ENCODE measurements around the gene MAGEA4.

The MAGEA4 gene

DNA sequence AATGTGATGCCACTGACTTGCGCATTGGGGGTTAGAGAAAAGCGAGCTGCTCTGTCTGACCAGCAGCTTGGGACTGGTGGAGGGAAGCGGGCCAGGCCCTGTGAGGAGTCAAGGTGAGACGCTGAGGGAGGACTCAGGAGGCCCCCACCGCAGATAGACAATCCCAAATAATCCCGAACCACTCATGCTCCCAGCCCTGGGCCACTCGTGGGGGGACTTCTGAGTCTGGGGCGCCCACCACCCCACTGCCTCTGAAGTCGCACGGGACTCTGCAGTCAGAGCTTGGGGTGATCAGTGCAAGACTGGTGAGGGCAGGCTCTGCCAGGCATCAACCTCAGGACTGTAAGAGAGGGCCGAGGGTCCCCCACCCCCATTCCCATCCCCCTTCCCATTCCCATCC lies 6.9 kb downstream of the MAGEA4 start:
- no peaks in the 10 kb centered on the region for H3K27me3 ChIP-seq (ENCODE audit: low read depth, low read length)
- TF ChIP-seq EZH2phosphoT487 (IDR thresholded peaks at IDR 0.05; ENCODE audit: low read depth) = no peak
- TF ChIP-seq, protein P1, sequence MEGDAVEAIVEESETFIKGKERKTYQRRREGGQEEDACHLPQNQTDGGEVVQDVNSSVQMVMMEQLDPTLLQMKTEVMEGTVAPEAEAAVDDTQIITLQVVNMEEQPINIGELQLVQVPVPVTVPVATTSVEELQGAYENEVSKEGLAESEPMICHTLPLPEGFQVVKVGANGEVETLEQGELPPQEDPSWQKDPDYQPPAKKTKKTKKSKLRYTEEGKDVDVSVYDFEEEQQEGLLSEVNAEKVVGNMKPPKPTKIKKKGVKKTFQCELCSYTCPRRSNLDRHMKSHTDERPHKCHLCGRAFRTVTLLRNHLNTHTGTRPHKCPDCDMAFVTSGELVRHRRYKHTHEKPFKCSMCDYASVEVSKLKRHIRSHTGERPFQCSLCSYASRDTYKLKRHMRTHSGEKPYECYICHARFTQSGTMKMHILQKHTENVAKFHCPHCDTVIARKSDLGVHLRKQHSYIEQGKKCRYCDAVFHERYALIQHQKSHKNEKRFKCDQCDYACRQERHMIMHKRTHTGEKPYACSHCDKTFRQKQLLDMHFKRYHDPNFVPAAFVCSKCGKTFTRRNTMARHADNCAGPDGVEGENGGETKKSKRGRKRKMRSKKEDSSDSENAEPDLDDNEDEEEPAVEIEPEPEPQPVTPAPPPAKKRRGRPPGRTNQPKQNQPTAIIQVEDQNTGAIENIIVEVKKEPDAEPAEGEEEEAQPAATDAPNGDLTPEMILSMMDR (IDR thresholded peaks at IDR 0.05; ENCODE audit: low read depth, low read length) = no peak
- no peak overlapping the region for H3K27ac ChIP-seq (ENCODE audit: low read length)
- no peaks in the 10 kb centered on the region for H3K79me2 ChIP-seq (ENCODE audit: low read length)
- no peak overlapping the region for H2AFZ ChIP-seq (ENCODE audit: low read depth, low read length)
- H3K4me2 ChIP-seq (ENCODE audit: low read length) = no peak overlapping the region
- H3K9ac ChIP-seq (ENCODE audit: low read length) = no peak overlapping the region
- no peaks in the 10 kb centered on the region for H3K4me1 ChIP-seq (ENCODE audit: low read length)
- no peaks in the 10 kb centered on the region for H4K20me1 ChIP-seq (ENCODE audit: insufficient read depth, low read length)
- no peaks in the 10 kb centered on the region for H3K9me3 ChIP-seq (ENCODE audit: insufficient read depth, low read length)
- H3K36me3 ChIP-seq (replicated peaks; ENCODE audit: low read depth, low read length) = no peaks in the 10 kb centered on the region
- no peak overlapping the region for H3K4me3 ChIP-seq (ENCODE audit: low read length)

DNA sequence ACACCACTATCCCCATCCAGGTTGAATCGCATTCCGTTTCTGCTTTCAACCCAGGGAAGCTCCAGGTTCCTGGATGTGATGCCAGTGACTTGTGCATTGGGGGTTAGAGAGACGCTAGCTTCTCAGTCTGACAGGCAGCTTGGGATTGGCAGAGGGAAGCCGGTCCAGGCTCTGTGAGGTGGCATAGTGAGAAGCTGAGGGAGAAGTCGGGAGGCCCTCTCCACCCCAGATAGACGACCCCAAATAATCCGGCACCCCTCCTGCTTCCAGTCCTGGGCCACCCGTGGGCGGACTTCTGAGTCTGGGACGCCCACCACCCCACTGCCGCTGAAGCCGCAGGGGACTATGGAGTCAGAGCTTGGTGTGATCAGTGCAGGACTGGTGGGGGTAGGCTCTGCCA lies 7.4 kb downstream of the MAGEA4 start:
- Histone ChIP-seq H3K4me1 (ENCODE audit: low read length) (no peaks in the 10 kb centered on the region), H3K9ac (ENCODE audit: low read length) (no peak overlapping the region), H2AFZ (ENCODE audit: low read depth, low read length) (no peak overlapping the region), H3K27ac (ENCODE audit: low read length) (no peak overlapping the region), H3K4me3 (ENCODE audit: low read length) (no peak overlapping the region), H3K79me2 (ENCODE audit: low read length) (no peaks in the 10 kb centered on the region), H3K9me3 (ENCODE audit: insufficient read depth, low read length) (no peaks in the 10 kb centered on the region), H3K27me3 (ENCODE audit: low read depth, low read length) (no peaks in the 10 kb centered on the region), H3K4me2 (ENCODE audit: low read length) (no peak overlapping the region), H4K20me1 (ENCODE audit: insufficient read depth, low read length) (no peaks in the 10 kb centered on the region), H3K36me3 (replicated peaks; ENCODE audit: low read depth, low read length) (no peaks in the 10 kb centered on the region)
- no peak for TF ChIP-seq EZH2phosphoT487 (IDR thresholded peaks at IDR 0.05; ENCODE audit: low read depth)
- TF ChIP-seq, protein P1 (IDR thresholded peaks at IDR 0.05; ENCODE audit: low read depth, low read length) = no peak

- Histone ChIP-seq H3K4me2 (ENCODE audit: low read length) (no peak overlapping the region), H3K27ac (ENCODE audit: low read length) (no peak overlapping the region)
Measured at GRCh38 chrX:151920530-151920929, 7.8 kb downstream of the MAGEA4 start.

DNA sequence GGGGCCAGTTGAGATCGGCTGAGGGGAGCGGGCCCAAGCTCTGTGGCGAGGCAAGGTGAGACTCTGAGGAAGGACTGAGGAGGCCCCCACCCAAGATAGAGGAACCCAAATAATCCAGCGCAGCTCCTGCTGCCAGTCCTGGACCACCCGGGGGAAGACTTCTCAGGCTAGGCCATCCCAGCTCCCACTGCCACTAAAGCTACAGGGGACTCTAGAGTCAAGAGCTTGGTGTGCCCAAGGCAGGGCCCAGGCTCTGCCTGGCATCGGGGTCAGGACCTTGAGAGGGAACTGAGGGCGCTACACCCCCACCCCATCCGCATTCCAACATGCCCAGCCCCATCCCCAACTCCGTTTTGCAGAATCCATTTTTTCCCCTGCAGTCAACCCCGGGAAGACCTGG lies 8.6 kb downstream of the MAGEA4 start:
- H3K36me3 ChIP-seq (replicated peaks; ENCODE audit: low read depth, low read length) = no peaks in the 10 kb centered on the region
- H3K79me2 ChIP-seq (ENCODE audit: low read length) = no peaks in the 10 kb centered on the region
- no peak overlapping the region for H3K27ac ChIP-seq (ENCODE audit: low read length)
- H3K9ac ChIP-seq (ENCODE audit: low read length) = no peak overlapping the region
- H3K9me3 ChIP-seq (ENCODE audit: insufficient read depth, low read length) = no peaks in the 10 kb centered on the region
- no peak overlapping the region for H2AFZ ChIP-seq (ENCODE audit: low read depth, low read length)
- no peak for TF ChIP-seq EZH2phosphoT487 (IDR thresholded peaks at IDR 0.05; ENCODE audit: low read depth)
- TF ChIP-seq, protein P1 (IDR thresholded peaks at IDR 0.05; ENCODE audit: low read depth, low read length) = no peak
- H3K27me3 ChIP-seq (ENCODE audit: low read depth, low read length) = no peaks in the 10 kb centered on the region
- H3K4me2 ChIP-seq (ENCODE audit: low read length) = no peak overlapping the region
- H4K20me1 ChIP-seq (ENCODE audit: insufficient read depth, low read length) = no peaks in the 10 kb centered on the region
- H3K4me3 ChIP-seq (ENCODE audit: low read length) = no peak overlapping the region
- no peaks in the 10 kb centered on the region for H3K4me1 ChIP-seq (ENCODE audit: low read length)

More at GRCh38 chrX:151920530-151920929, 7.8 kb downstream of the MAGEA4 start:
- Histone ChIP-seq H3K36me3 (replicated peaks; ENCODE audit: low read depth, low read length) (no peaks in the 10 kb centered on the region), H3K27me3 (ENCODE audit: low read depth, low read length) (no peaks in the 10 kb centered on the region), H3K79me2 (ENCODE audit: low read length) (no peaks in the 10 kb centered on the region), H3K4me3 (ENCODE audit: low read length) (no peak overlapping the region), H2AFZ (ENCODE audit: low read depth, low read length) (no peak overlapping the region), H3K9ac (ENCODE audit: low read length) (no peak overlapping the region), H3K4me1 (ENCODE audit: low read length) (no peaks in the 10 kb centered on the region), H4K20me1 (ENCODE audit: insufficient read depth, low read length) (no peaks in the 10 kb centered on the region), H3K9me3 (ENCODE audit: insufficient read depth, low read length) (no peaks in the 10 kb centered on the region)
- TF ChIP-seq, protein P1 (IDR thresholded peaks at IDR 0.05; ENCODE audit: low read depth, low read length) = no peak
- TF ChIP-seq EZH2phosphoT487 (IDR thresholded peaks at IDR 0.05; ENCODE audit: low read depth) = no peak
